SH-SY5Y (cell line): ENCODE results near the gene TNC.

Source experiments
- GATA2 ChIP-seq: IDR thresholded peaks from 2 replicates; pipeline ENCODE4 v1.6.1; 2011; ENCODE audit warnings: mild to moderate bottlenecking, low read depth, low read length
- GATA3 ChIP-seq: IDR thresholded peaks from 2 replicates; pipeline ENCODE4 v1.6.1; 2011; ENCODE audit warnings: low read depth, mild to moderate bottlenecking, low read length, moderate library complexity

DNA sequence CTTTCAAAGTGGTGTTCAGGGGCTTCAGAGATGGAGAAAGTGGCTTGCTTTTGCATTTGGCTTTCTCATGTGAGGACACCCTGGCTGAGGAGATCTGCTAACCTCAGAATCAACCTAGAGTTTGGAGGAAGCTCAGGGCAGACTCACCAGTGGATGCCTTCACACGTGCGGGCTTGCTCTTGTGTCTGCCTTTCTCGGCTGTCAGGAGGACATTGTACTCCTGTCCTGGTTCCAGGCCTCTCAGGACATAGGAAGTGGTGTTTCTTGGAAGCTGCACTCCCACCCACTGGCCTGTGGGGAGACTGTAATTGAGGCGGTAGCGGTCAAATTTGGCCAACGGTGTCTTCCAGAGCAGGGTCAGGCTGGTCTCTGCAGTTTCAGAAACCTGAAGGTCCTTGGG is 44.5 kb downstream of the TNC start:
- TF ChIP-seq GATA2 = no peak
- no peak for TF ChIP-seq GATA3
